ENCODE data around the gene HDAC4.

HDAC4 gene

DNA sequence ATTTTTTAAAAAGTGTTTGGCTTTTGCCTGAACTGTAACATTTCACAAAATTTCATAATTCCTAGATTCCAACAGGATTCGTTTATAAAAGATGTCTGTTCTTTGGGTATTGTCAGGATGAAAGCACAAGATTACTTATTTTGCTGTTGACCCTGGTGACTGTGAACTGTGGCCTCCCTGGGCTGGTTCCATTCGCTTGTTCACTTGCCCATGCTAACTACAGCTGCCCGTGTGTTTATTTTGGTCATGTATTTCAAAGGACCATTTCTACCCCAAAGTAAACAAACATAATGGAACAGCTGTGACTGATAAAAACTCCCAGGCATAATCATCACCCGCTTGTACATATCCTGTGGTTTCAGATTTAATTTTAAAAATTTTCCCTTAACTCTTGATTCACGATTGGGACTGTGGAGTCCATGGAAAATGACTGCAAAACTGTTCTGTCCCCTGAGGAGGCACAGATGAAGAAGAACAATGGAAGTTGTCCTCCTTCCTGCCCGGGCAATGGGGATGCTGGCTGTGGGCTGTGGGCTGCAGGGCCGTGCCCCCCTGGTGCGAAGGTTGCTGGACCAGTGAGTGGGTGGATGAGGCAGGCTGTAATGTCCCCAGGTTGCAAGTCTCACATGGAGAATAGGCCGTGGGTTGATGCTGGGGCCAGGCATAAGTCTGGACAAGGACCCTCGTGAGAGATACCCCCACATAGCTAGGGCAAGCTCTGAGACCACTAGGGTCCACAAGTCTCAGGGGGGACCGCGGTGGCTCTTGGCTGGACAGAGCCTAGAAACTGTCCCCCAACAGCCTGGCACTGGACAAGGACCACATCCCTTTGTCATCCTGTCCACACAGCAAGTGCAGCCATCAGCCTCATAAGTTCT is 28.9 kb upstream of the HDAC4 start:
- no peak for DNase-seq (ENCODE audit: low read depth in 1 of 2, low spot score in 1 of 2)

DNA sequence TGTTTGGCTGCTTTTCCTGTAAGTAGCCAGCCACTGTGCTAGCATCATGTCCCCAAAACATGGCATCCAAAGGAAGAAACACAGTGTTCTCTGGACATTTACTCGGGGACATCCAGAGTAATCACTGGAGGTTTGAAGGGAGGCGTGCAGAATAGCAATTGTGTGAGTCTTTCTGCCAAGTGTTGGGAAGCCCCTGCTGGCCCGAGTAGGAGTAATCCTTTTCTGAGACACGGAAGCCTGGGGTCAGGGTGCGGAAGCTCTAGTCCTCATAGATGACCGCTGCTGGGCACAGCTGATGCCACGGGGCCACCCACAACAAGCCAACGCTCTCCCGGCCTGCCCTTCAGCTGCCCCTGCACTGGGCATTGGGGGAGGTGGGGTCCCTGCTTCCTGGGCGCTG is 24.8 kb upstream of the HDAC4 start:
- no peak for DNase-seq (ENCODE audit: low read depth in 1 of 2, low spot score in 1 of 2)

DNA sequence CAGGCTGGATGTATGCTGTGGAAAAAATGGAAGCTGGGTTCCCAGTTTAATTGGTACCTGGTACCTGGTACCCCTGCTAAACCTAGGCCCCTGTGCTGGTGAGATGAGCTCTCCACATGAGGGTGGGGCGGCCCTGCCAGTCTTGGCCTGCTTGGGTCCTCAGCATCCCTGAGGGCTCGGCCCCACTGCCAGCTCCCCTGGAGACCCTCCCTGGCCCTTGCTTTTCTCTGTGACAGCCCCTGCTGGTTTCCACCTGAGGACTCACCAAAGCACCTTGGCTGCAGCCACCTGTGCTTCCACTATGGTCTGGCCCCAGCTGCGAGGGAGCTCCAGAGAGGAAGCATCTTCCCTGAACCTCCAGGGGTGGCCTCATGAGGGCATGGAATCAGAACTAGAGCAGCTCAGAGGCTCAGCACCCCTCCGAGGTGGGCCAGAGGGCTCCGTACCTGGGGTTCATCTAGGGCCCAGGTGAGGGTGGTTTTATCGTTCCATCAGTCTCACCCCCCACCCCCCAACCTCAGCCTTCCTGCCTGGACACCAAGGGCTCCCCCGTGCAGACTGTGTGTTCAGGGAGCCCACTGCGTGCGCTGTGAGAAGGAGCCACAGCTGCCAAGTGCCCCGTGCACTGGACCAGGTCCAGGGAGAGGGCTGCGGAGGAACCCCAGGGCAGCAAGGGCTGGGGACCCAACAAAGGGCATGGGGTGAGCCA is 23.7 kb upstream of the HDAC4 start:
- DNase-seq (ENCODE audit: low read depth in 1 of 2, low spot score in 1 of 2) = no peak

DNA sequence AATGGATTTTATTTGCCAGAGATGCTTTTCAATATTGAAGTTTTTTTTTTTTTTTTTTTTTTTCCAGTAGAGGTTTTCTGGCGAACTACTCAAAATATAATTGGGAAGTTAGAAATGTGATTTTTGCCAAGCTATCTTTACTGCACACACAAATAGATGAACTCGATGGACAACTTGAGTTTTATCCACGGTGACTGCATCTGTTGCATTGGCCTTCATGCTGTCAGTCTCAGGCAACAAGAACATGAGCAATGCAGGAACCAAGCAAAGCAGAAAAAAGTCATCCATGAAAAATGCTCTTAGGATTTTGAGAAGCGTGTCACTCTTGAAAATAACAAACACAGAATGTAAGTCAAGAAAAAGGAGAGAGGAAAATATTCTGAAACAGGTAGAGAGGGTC is 22.7 kb upstream of the HDAC4 start:
- DNase-seq (ENCODE audit: low read depth in 1 of 2, low spot score in 1 of 2) = no peak

DNA sequence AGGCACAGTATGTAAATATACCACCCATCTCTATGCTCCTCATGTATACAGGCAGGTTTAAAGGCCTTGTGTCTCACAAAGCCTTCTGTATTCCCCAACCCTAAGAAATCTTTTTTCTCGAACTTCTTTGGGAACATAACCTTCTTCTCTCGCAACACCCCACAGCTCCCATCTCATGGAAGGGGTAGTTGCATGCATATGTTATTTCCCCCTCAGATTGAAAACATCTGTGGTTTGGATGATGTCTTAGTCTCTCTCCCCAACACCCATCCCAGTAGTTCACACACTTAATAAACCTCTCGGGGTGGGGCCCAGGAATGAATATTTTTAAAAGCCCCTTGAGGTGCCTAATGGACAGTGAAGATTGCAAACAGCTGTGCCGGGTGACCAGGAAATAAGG is 21.0 kb upstream of the HDAC4 start:
- DNase-seq (ENCODE audit: low read depth in 1 of 2, low spot score in 1 of 2) = no peak

DNA sequence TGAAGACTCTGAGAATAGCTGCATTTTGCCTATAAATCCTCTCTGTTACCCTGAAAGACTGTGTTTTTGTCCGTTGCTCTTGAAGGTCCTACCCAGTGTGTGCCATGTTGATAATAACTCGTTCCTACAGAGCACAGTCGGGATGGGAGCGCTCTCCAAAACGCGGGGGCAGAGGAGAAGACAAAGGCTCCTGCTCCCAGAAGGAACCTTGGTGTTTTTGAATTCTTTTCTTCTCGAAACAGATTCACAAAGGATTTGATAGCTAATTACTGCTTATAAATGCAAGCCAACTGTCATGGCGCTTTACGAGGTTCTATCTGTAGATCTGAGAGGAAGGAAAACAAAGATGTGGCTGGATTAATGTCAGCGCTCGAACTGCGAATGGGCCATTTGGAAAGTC is 19.3 kb upstream of the HDAC4 start:
- no peak for DNase-seq (ENCODE audit: low read depth in 1 of 2, low spot score in 1 of 2)

DNA sequence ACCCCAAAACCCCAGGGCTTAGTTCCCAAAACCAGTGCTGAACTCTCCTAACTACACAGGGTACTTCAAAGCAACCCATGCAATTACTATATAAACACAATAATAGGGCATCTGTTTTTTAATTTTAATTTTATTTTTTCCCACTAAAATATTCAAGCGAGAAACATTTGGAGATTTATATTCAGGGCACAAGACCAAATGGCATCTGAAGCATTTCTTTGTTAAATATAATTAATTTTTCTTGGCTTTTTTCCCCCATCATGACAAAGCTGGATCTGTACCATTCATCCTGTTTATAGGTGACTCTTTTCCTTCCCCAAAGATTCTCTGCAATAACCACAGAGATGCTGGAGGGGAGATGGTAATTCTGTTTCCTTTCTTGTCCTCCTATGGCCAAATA is 18.1 kb upstream of the HDAC4 start:
- no peak for DNase-seq (ENCODE audit: low read depth in 1 of 2, low spot score in 1 of 2)

DNA sequence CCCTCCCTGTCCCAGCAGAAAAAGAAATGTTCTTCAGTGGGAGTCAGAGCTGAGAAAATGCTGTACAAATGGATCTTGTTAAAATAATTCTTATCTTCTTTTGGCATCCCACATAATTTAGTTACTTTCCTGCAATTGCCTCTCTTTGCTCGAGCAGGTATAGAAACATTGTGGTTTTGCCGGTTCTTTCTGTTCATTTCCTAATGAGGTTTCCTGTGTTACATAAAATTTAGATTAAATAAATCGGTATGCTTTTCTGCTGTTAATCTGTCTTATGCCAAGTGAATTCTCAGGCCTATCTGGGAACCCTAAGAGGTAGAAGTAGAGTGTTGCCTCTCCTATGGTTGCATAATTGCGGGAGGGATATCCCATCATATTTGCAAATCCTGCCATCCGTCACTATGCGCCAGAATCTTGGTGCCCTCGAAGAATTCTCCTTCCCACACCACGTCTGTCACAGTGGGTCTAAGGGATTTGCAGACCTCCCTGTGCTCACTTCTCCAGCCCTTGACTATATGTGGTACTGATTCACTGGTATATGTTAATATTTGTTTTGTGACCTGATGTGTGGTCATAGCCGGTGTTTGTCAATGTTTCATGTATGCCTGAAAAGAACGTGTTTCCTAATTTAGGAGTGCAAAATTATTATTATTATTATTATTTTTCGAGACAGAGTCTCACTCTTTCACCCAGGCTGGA is 12.2 kb upstream of the HDAC4 start:
- DNase-seq (ENCODE audit: low read depth in 1 of 2, low spot score in 1 of 2) = no peak

DNA sequence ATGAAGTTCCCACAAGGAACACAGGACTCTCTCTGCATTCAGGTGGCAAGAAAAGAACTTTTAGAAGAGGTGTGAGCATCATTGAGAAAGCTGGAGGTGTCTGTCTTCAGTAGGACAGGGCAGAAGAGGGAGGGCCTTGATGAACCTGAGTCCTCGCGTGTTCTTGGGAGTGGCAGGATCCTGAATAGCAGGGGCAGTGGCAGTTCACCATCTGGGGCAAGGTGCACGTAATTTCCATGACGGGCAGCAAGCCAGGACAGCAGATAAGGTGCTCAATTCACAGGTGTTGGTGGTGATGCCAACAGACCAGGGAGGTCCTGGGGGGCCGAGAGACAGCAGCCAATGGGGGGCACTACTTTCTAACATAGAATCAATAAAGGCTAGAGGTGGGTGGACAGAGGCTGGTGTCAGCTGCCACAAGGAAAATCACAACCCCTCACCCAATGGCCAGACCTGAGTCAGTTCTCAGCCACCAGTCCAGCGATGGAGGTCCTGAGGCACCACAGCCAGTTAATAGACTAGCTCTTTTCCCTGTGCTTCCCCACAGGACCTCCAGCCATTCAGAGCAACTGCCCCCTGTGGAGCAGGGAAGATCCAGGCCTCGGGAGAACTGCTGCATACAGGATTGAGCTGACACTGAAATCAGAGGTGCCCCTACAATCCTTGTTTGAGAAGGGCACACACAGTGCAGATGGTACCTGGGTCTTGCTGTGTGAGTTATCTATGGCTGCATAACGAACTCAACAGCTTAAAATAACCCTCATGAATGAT is 10.9 kb upstream of the HDAC4 start:
- DNase-seq (ENCODE audit: low read depth in 1 of 2, low spot score in 1 of 2) = no peak

DNA sequence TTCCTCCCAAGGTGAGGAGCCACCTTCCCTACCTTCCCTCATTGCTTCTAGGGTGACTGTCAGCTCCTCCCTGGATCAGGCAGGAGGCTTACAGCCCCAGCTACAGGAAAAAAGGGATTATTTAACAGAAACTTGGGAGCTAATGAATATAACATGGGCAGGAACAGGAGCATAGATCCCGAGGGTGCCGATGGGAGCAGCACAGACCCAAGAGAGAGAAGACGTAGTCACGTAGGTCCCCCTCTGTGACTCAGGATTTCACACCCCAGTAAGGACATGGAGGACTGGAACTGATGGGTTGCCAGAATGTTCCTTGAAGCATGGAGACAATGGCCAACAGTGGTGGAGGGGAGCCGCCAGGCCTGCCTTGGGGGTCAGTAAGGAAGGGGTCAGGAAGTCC is 10.3 kb upstream of the HDAC4 start:
- no peak for DNase-seq (ENCODE audit: low read depth in 1 of 2, low spot score in 1 of 2)

DNA sequence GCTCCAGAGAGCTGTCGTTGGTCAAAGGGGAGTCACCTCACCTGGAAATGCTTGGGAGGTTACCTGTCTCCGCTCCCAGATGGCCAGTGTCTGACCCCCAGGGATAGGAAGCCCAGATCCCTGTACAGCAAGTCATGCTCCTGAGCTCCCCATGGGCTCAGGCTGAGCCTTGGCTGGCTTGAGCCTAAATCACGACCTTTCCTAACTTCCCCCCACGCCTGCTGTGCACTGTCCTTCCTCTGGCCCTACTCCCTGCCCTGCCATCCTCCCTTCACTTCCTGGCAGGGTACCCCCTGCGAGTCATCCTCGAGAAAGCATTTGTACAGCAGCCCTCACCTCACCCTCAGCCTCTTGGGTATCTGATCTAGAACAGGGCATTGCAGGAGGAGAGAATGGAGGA is 9.2 kb upstream of the HDAC4 start:
- no peak for DNase-seq (ENCODE audit: low read depth in 1 of 2, low spot score in 1 of 2)

DNA sequence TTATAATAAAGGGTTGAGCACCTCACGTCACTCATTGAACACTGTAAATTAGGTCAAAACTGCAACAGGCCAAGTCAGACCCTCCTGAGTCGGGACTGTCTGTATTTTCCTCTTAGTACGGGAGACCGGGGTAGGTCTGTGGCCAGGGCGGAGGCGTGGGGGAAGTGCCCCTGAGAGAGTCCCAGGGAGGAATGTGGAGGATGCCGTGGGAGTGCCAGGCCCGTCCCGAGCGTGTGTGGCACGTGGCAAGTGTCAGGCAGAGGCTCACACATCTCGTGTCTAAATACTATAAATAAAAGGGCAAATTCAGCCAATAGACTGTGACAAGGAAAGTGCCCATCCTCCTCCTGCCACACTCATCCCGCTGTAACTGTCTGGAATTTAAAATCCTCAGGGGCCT is 6.3 kb upstream of the HDAC4 start:
- DNase-seq (ENCODE audit: low read depth in 1 of 2, low spot score in 1 of 2) = no peak

DNA sequence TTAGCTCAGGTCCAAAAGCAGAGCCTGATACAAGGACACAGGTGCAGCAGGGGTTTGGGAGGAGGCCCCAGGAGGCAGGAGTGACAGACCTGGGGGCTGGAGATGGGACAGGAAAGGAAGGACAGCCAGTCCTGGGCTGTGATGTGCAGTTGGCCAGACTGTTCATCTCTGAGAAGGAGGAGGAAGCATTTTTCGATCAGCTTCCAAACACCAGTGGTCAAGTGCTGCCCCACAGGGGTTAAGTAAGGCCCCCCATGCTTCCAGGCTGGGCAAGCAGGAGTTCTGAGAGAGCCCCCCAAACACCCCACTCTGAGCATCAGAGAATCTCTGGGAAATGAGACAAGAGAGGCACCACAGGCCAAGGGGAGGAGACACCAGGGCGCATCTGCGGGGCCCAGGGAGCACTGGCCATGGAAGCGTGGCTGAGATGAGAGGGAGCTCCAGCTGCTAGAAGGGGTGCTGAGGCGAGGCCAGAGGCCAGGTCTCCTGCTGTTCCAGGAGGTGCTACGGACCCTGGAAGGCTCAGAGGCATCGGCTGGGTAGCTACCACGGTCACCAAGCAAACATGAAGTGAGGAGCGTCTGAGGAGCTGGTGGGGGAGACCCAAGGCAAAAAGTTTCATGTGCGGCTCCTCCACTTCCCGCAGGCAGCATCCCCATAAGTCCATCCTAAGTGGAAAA is 5.6 kb upstream of the HDAC4 start:
- DNase-seq (ENCODE audit: low read depth in 1 of 2, low spot score in 1 of 2) = no peak

DNA sequence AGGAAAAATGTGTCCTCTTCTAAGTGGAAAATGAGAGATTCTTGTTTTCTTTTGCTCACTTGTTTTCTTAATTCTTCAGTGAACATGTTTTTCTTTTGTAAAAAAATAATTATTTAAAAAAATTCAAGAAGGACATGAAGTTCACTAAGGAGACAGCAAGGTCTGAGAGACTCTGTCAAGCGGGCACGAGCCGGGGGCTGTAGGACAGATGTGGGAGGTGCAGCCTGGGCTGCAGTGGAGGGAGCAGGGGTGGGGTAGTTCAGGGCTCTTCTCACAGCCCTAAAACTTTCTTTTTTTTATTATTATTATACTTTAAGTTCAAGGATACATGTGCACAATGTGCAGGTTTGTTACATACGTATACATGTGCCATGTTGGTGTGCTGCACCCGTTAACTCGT is 4.3 kb upstream of the HDAC4 start:
- no peak for DNase-seq (ENCODE audit: low read depth in 1 of 2, low spot score in 1 of 2)

DNA sequence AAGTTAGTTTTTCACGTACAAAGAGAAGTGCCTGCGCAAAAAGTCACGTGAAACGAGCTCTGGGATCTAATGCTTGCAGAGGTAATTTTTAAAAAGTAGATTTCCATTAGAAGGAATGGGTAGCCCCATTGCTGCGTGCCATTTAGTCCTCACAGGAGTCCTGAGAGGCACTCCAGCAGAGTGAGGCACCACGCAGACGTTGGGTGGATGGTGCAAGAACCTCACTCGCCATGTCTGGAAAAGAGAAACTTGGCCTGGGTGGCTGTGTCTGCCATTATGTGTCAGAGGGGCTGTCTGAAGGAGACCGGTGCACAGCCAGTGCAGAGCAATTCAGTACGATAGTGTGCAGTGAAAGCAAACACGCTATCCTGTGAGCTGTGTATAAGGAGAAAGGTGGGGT is 1.8 kb upstream of the HDAC4 start:
- no peak for DNase-seq (ENCODE audit: low read depth in 1 of 2, low spot score in 1 of 2)

DNA sequence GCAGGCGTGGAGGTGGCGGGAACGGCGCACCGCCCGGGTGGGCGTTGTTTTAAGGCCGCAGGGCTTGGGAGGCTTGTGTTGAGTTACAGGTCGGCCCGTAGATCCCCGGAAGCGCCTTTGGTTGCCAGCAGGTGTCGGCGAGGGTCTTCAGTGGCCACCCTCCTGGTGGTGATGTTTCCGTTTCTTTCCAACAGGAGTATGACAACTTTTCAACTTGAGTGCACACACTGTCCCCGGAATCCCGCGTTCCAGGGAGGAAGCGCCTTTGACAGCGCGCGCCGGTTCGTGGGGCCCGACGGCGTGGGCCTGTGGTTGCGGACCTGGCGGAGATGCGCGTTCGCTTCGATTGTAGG is 1.0 kb upstream of the HDAC4 start:
- DNase-seq (ENCODE audit: low read depth in 1 of 2, low spot score in 1 of 2) = peak in 1 of 2 donors; percentile 46

DNA sequence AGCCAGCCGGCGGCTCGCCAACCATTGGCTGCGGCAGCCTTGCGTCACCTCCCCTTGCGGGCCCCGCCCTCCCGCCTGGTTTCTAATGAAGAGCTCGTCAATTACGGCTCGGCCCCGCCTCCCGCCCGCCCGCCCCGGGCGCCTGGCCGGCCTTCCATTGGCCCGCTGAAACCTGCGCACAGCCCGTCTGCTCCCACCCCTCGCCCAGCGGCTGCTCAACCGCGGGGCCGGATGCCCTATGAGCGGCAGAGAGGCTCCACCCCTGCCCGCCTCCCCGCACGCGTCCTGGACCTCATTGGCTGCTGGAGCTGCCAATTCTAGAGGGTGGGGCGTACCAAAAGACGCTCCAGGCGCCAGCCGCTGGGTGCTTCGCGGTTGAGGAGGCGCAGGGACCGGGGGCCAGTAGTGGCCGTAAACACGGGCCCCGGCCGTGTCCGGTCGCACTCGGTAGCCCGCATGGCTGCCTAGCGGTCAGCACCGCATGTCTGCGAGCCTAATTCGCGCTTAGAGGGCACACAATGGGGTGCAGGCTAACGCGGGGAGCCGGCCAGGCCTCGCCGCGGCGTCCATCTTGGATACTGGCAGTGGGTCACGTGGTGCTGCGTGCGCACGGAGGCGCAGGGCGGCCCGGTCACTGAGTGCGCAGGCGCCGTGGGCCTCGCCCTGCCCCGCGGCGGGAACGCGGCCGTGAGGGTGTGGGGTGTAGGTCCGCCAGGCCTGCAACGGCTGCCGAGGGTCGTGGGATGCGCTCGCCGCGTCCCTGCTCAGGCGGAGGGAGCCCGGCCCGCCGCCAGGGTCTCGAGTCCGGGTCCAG is 454 bp upstream of the HDAC4 start:
- DNase-seq (ENCODE audit: low read depth in 1 of 2, low spot score in 1 of 2) = peak; percentile 98 to 99

DNA sequence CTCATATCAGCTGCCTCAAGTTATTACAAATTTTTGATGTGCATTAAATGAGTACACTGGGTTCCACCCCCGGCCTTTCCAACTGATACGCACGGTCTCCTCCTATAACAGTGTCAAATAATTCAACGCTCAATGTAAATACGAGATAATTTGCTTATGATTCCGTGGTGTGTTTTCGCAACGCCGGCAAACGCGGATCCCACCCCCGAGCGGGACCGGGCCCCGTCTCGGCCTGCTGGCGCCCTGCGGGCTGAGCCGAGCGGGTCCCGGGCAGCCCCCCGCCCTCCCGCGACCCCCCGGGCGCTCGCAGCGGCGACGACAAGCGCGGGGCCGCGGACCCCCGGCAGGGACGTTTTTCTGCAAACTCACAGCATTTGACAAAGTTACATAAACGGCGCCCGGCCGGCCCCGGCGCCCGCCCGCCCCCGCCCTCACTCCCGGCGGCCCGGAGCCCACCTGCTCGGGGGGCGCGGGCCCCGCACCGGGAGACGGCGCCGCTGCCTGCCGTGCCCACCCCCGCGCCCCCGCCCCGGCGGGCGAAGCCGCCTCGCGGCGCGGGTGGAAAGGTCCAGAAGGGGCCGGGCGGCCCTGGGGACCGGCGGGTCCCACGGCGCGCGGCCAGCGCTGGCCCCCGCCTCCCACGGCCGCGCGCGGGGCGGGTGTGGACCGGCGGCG is 762 bp downstream of the HDAC4 start:
- no peak for DNase-seq (ENCODE audit: low read depth in 1 of 2, low spot score in 1 of 2)

DNA sequence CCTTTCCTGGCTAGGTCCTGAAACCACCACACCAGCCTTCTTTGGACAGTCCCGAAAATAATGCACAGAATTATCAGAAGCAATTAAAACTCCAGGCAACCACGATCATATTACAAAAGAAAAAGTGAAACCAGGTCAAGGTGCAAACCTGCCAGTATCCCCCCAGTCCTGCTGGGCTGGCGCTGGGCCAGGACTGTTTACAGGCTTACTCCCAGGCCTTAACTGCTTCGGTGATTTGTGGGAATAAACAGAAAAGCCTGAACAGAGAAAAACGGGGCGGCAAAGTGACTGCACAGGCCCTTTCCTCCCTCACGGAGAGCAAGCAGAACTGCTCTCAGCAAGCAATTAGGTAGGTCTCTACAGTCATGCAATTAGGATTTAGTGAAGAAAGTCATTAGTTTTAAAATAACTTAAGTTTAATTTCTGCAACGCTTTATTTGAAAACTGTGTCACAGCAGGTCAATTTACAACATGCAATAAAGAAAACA is 1.3 kb downstream of the HDAC4 start:
- no peak for DNase-seq (ENCODE audit: low read depth in 1 of 2, low spot score in 1 of 2)

Data from activated CD4-positive, alpha-beta T cell treated with anti-CD3 and anti-CD28 coated beads, Interleukin-2, amount 50 U/mL, for 24 hours (primary cell).